Activated effector memory CD4-positive, alpha-beta T cell treated with Interleukin-2 at 50 U/mL for 16 hours (primary cell): ENCODE results near the gene LTF.
"Not testable (repeated sequence)": the region's sequence is repeated elsewhere in the genome, so short reads cannot be mapped to it uniquely, and the experiment has no call there.

Experiments used
- DNase-seq: peaks from one replicate; pipeline ENCODE4 v3.0.0-alpha.2; 2020

The LTF gene

GRCh38 chr3:46409739-46410489 is 54.8 kb downstream of the LTF start:
- no peak for DNase-seq

GRCh38 chr3:46408853-46409252 is 55.9 kb downstream of the LTF start:
- no peak for DNase-seq

GRCh38 chr3:46407970-46408369 is 56.7 kb downstream of the LTF start:
- DNase-seq: no peak

GRCh38 chr3:46406788-46407611 is 57.7 kb downstream of the LTF start, which contains the start of the genes CCR5AS and CCRL2:
CCR5AS (minus strand) TSS chr3:46407066.
CCRL2 (plus strand) TSS chr3:46407259; CDS start chr3:46408080, 821 bp downstream.
- peak; percentile 12 for DNase-seq

GRCh38 chr3:46406443-46406787 is 58.3 kb downstream of the LTF start:
- no peak for DNase-seq

- DNase-seq: no peak
These were observed 59.2 kb downstream of the LTF start for GRCh38 chr3:46405301-46406019.

GRCh38 chr3:46402902-46403301 is 61.8 kb downstream of the LTF start:
- not testable (repeated sequence) for DNase-seq

GRCh38 chr3:46401579-46401978 is 63.1 kb downstream of the LTF start:
- no peak for DNase-seq

GRCh38 chr3:46400846-46401245 is 63.9 kb downstream of the LTF start:
- DNase-seq: no peak

- no peak for DNase-seq
These were observed 64.5 kb downstream of the LTF start for GRCh38 chr3:46400000-46400734.

GRCh38 chr3:46399557-46399956 is 65.1 kb downstream of the LTF start:
- no peak for DNase-seq

- no peak for DNase-seq
These were observed 65.6 kb downstream of the LTF start for GRCh38 chr3:46399098-46399497.

GRCh38 chr3:46398186-46398955 is 66.3 kb downstream of the LTF start:
- DNase-seq: no peak

GRCh38 chr3:46397111-46397510 is 67.6 kb downstream of the LTF start:
- no peak for DNase-seq

GRCh38 chr3:46395766-46396530 is 68.8 kb downstream of the LTF start:
- no peak for DNase-seq

GRCh38 chr3:46395210-46395661 is 69.5 kb downstream of the LTF start:
- no peak for DNase-seq

GRCh38 chr3:46393554-46394434 is 70.9 kb downstream of the LTF start:
- no peak for DNase-seq

GRCh38 chr3:46393011-46393410 is 71.7 kb downstream of the LTF start:
- DNase-seq: no peak

- not testable (repeated sequence) for DNase-seq
These were observed 73.2 kb downstream of the LTF start for GRCh38 chr3:46391526-46391925.

GRCh38 chr3:46389306-46389705 is 75.4 kb downstream of the LTF start:
- no peak for DNase-seq
